ENCODE data around the gene SART1.
A peak's percentile ranks its signal among the peaks of the same experiment; 100 is the strongest.

The SART1 gene

GRCh38 chr11:65983589-65983987, 22.1 kb downstream of the SART1 start:
- no peaks in the 10 kb centered on the region for H3K27me3 ChIP-seq (replicated peaks; ENCODE audit: control insufficient read depth, insufficient read depth, low read length)
- H3K4me3 ChIP-seq (replicated peaks; ENCODE audit: low read depth, low read length) = no peak overlapping the region
- TF ChIP-seq, protein P1, sequence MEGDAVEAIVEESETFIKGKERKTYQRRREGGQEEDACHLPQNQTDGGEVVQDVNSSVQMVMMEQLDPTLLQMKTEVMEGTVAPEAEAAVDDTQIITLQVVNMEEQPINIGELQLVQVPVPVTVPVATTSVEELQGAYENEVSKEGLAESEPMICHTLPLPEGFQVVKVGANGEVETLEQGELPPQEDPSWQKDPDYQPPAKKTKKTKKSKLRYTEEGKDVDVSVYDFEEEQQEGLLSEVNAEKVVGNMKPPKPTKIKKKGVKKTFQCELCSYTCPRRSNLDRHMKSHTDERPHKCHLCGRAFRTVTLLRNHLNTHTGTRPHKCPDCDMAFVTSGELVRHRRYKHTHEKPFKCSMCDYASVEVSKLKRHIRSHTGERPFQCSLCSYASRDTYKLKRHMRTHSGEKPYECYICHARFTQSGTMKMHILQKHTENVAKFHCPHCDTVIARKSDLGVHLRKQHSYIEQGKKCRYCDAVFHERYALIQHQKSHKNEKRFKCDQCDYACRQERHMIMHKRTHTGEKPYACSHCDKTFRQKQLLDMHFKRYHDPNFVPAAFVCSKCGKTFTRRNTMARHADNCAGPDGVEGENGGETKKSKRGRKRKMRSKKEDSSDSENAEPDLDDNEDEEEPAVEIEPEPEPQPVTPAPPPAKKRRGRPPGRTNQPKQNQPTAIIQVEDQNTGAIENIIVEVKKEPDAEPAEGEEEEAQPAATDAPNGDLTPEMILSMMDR (IDR thresholded peaks at IDR 0.05; ENCODE audit: insufficient read depth, low read length, poor library complexity, severe bottlenecking) = no peak
- DNase-seq (ENCODE audit: extremely low read depth, insufficient read length) = no peak
- peaks cover 7% of the 10 kb centered on the region; the same call in 1 of the 2 replicates for H3K36me3 ChIP-seq (ENCODE audit: control insufficient read depth, insufficient read depth, low read length)

DNA sequence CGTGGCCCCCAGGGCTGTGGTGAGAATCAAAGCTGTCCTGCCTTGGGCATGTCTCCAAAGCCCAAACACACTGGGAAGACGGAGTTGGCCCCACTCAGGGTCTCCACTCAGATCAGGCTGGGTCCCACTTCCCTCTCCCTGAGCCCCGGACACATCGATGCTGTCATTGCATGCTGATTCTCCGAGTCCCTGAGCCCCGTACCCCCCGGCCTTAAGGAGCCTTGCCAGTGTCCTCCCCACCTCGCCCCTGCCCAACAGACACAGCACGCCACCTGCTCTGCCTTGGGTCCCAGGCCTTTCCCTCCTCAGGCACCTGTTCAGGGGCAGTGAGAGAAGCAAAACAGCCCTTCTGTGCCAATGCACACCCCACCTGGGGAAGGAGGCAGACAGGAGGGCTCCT, 25.8 kb downstream of the SART1 start:
- Histone ChIP-seq H3K36me3 (ENCODE audit: control insufficient read depth, insufficient read depth, low read length) (no peaks in the 10 kb centered on the region; the same call in 1 of the 2 replicates), H3K4me3 (replicated peaks; ENCODE audit: low read depth, low read length) (no peak overlapping the region), H3K27me3 (replicated peaks; ENCODE audit: control insufficient read depth, insufficient read depth, low read length) (no peaks in the 10 kb centered on the region)
- TF ChIP-seq, protein P1 (IDR thresholded peaks at IDR 0.05; ENCODE audit: insufficient read depth, low read length, poor library complexity, severe bottlenecking) = no peak
- no peak for DNase-seq (ENCODE audit: extremely low read depth, insufficient read length)

GRCh38 chr11:65988791-65989592, 27.5 kb downstream of the SART1 start:
- DNase-seq (ENCODE audit: extremely low read depth, insufficient read length) = peak; percentile 72
- no peaks in the 10 kb centered on the region for H3K27me3 ChIP-seq (replicated peaks; ENCODE audit: control insufficient read depth, insufficient read depth, low read length)
- no peaks in the 10 kb centered on the region; the same call in 1 of the 2 replicates for H3K36me3 ChIP-seq (ENCODE audit: control insufficient read depth, insufficient read depth, low read length)
- TF ChIP-seq, protein P1 (IDR thresholded peaks at IDR 0.05; ENCODE audit: insufficient read depth, low read length, poor library complexity, severe bottlenecking) = peak; percentile 94
- H3K4me3 ChIP-seq (replicated peaks; ENCODE audit: low read depth, low read length) = no peak overlapping the region

DNA sequence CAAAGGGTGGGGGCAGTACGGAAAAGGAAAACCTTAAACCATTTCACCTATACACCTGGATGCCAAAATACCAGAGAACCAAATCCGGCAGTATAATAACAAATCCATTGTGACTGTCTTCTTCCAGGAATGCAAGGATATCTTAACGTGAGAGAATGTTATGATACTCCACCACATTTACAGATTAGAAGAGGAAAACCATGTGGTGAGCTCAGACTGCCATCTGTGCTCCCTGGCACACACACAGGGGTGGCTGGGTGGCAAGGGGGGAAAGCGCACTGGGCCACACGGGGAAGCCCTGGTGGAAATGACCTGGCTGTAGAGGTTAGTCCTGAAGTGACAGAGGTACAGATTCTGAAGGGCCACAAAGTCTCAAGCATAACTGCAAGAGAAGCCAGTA, 30.5 kb downstream of the SART1 start:
- H3K27me3 ChIP-seq (replicated peaks; ENCODE audit: control insufficient read depth, insufficient read depth, low read length) = no peaks in the 10 kb centered on the region
- H3K4me3 ChIP-seq (replicated peaks; ENCODE audit: low read depth, low read length) = no peak overlapping the region
- TF ChIP-seq, protein P1 (IDR thresholded peaks at IDR 0.05; ENCODE audit: insufficient read depth, low read length, poor library complexity, severe bottlenecking) = no peak
- no peak for DNase-seq (ENCODE audit: extremely low read depth, insufficient read length)
- no peaks in the 10 kb centered on the region; the same call in 1 of the 2 replicates for H3K36me3 ChIP-seq (ENCODE audit: control insufficient read depth, insufficient read depth, low read length)

DNA sequence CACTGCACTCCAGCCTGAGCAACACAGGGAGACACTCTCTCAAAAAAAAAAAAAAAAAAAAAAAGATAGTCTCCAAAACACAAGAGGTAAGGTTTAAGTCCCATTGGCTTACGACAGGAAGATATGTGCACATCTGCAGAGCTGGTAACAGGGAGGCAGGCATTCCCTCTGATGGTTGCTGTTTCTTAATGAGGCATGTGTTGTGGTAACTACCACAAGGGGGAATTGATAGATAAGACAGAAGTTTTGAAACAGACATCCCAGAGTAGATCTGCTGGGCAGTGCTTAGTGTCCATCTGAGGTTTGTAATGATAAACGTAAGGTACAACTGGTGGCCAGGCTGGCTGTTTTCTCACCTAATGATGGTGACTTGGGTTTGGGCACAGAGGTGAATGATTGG, 35.8 kb downstream of the SART1 start:
- TF ChIP-seq, protein P1 (IDR thresholded peaks at IDR 0.05; ENCODE audit: insufficient read depth, low read length, poor library complexity, severe bottlenecking) = no peak
- no peak for DNase-seq (ENCODE audit: extremely low read depth, insufficient read length)
- Histone ChIP-seq H3K4me3 (replicated peaks; ENCODE audit: low read depth, low read length) (no peak overlapping the region), H3K36me3 (ENCODE audit: control insufficient read depth, insufficient read depth, low read length) (peaks cover 25% of the 10 kb centered on the region), H3K27me3 (replicated peaks; ENCODE audit: control insufficient read depth, insufficient read depth, low read length) (no peaks in the 10 kb centered on the region)

All from GM06990 (cell line).